ENCODE measurements around the gene SPAG17.
"Not testable (repeated sequence)": the region's sequence is repeated elsewhere in the genome, so short reads cannot be mapped to it uniquely, and the experiment has no call there.

The SPAG17 gene

GRCh38 chr1:117971777-117972176, 213.3 kb downstream of the SPAG17 start:
- no peak for DNase-seq (ENCODE audit: low read depth)

- no peak for DNase-seq (ENCODE audit: low read depth)
Observed at GRCh38 chr1:117970252-117970651, 214.8 kb downstream of the SPAG17 start.

- no peak for DNase-seq (ENCODE audit: low read depth)
Observed at GRCh38 chr1:117967881-117968280, 217.1 kb downstream of the SPAG17 start.

GRCh38 chr1:117967477-117967876, 217.6 kb downstream of the SPAG17 start:
- DNase-seq (ENCODE audit: low read depth), result no peak

- DNase-seq (ENCODE audit: low read depth), result no peak
Observed at GRCh38 chr1:117964290-117965038, 220.6 kb downstream of the SPAG17 start.

- no peak for DNase-seq (ENCODE audit: low read depth)
Observed at GRCh38 chr1:117959364-117959763, 225.7 kb downstream of the SPAG17 start.

GRCh38 chr1:117952386-117952785, 232.6 kb downstream of the SPAG17 start:
- DNase-seq (ENCODE audit: low read depth), result no peak

- DNase-seq (ENCODE audit: low read depth), result no peak
Observed at GRCh38 chr1:117942293-117942692, 242.7 kb downstream of the SPAG17 start.

GRCh38 chr1:117933769-117934168, 251.3 kb downstream of the SPAG17 start:
- DNase-seq (ENCODE audit: low read depth), result no peak

GRCh38 chr1:117932576-117932975, 252.5 kb downstream of the SPAG17 start:
- no peak for DNase-seq (ENCODE audit: low read depth)

GRCh38 chr1:117930484-117930883, 254.5 kb downstream of the SPAG17 start:
- DNase-seq (ENCODE audit: low read depth), result no peak

GRCh38 chr1:117930173-117930447, 254.9 kb downstream of the SPAG17 start:
- DNase-seq (ENCODE audit: low read depth), result no peak

GRCh38 chr1:117929343-117930172, 255.5 kb downstream of the SPAG17 start, which contains the start of the genes GDAP2 and WDR3:
GDAP2 (minus strand) TSS chr1:117929621; CDS start chr1:117920357, 9,264 bp downstream.
WDR3 (plus strand) TSS chr1:117929739; CDS start chr1:117933320, 3,581 bp downstream.
- peak; percentile 96 for DNase-seq (ENCODE audit: low read depth)

- peak; percentile 37 for DNase-seq (ENCODE audit: low read depth)
Observed at GRCh38 chr1:117928881-117929342, 256.1 kb downstream of the SPAG17 start.

- no peak for DNase-seq (ENCODE audit: low read depth)
Observed at GRCh38 chr1:117925981-117926380, 259.0 kb downstream of the SPAG17 start.

- not testable (repeated sequence) for DNase-seq (ENCODE audit: low read depth)
Observed at GRCh38 chr1:117922717-117923116, 262.3 kb downstream of the SPAG17 start.

- no peak for DNase-seq (ENCODE audit: low read depth)
Observed at GRCh38 chr1:117921991-117922390, 263.0 kb downstream of the SPAG17 start.

GRCh38 chr1:117919376-117919775, 265.7 kb downstream of the SPAG17 start:
- DNase-seq (ENCODE audit: low read depth), result no peak

- no peak for DNase-seq (ENCODE audit: low read depth)
Observed at GRCh38 chr1:117911051-117911450, 274.0 kb downstream of the SPAG17 start.

GRCh38 chr1:117905019-117905418, 280.0 kb downstream of the SPAG17 start:
- no peak for DNase-seq (ENCODE audit: low read depth)

- no peak for DNase-seq (ENCODE audit: low read depth)
Observed at GRCh38 chr1:117904485-117904884, 280.5 kb downstream of the SPAG17 start.
